Hematopoietic multipotent progenitor cell treated with erythropoietin and hydrocortisone succinate and interleukin-3 and kit ligand, for 15 days (in vitro differentiated cells): ENCODE results near the gene AIFM3.

Experiments used
- DNase-seq: peaks from one replicate; pipeline ENCODE4 v3.0.0-alpha.2; 2015; ENCODE audit warnings: low spot score

The AIFM3 gene

DNA sequence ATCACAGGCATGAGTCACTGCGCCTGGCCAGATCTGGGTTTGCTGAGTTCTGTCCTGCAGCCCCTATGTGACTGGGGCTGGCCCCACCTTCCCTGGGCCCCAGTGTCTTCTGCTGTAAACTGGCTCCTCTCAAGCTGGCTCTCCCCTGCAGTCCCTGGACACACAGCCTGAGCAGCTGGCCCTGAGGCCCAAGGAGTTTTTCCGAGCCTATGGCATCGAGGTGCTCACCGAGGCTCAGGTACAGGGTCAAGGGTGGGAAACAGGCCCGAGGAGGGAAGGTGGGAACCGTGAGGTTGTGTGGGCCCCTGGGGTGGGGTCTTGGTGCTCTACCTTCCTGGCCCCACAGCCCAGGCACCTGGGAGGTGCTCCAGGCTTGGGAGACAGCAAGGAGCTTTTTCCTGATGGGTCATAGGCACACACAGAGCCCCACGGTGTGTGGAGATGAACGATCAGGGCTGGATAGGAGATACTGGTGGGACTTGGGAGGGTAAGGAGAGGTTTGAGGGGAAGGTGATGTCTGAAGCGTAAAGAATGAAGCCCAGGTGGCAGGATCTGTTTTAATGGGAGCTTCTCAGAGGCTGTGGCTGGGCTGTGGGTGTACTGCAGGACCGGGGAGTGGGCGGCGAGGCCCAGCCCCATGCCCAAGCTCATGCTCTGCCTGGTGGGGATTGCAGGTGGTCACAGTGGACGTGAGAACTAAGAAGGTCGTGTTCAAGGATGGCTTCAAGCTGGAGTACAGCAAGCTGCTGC is 8.7 kb downstream of the AIFM3 start:
- no peak for DNase-seq

DNA sequence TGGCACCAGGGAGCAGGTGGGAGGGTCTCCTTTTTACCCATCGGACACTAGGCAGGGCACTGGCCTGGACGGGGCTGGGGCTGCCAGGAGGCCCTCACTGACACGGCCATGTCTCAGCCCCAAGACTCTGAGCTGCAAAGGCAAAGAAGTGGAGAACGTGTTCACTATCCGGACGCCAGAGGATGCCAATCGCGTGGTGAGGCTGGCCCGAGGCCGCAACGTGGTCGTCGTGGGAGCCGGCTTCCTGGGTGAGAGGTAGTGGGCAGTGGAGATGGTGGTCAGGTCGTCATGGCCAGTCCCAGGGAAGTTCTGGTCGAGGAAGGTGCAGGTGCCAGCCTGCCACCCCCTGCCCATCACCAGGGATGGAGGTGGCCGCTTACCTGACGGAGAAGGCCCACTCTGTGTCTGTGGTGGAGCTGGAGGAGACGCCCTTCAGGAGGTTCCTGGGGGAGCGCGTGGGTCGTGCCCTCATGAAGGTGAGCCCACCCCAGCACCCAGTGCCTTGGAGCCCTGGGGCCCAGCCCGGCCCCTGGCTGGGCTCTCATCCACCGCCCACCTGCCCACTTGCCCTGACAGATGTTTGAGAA is 9.3 kb downstream of the AIFM3 start:
- DNase-seq: no peak

GRCh38 chr22:20977019-20977418 is 10.0 kb downstream of the AIFM3 start:
- no peak for DNase-seq

GRCh38 chr22:20977516-20978170 is 10.6 kb downstream of the AIFM3 start:
- no peak for DNase-seq

DNA sequence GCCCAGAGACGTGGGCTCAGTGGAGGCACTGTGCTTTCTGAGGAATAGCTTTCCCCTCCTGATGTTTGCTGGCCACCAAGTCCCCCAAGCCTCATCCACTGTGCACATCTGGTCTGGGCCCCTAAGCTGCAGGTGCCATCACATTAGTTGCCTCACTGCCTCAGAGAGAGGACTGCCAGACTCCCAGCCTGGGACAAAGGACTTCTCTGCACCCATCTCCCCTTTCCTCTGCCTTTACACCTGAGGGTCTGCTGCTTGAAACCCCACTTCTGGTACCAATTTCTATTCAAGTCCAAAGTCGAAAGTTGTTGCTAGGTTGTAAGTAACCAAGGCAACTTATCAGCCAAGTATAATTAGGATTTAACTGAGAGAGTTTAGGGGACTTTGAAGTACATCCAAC is 11.4 kb downstream of the AIFM3 start:
- no peak for DNase-seq

- peak; percentile 69 for DNase-seq
Measured at GRCh38 chr22:20979243-20979809, 12.3 kb downstream of the AIFM3 start.

DNA sequence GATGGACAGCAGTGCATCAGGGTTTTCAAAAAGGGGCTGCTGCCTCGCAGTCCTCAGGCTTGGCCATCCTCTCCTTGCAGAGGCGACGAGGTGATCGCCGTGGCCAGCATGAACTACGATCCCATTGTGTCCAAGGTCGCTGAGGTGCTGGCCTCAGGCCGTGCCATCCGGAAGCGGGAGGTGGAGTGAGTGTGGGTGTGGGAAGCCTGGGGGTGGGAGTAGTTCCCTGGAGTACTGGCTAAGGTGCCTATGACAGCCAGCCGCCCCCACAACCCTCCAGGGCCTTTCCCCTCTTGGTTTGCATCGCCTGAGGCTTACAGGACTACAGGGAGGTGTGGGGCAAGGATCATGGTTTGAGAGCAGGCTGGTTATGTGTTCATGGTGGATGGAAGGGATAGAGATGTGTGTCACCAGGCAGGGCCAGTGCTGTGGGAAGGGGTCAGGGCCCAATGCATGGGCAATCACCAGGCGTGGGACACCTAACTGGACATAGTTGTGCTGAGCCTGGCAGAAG is 12.9 kb downstream of the AIFM3 start:
- DNase-seq: no peak

DNA sequence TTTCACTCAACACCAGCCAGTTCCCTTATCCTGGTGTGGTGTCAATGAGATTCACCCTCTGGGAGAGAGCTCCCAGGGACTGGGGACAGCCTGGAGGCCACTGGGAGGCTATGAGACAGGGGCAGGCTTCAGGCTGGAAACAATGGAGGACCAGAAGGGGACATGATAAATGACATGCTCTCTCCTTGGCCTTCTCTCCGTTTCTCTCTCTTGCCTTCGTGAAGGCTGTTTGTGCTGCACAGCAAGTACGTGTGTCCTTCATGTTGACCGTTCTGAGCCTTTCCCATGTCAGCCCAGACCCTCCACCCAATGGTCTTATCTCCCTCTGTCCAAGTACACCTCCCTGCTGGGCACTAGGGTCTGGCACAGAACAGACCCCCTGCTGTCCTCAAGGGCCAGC is 13.5 kb downstream of the AIFM3 start:
- no peak for DNase-seq

DNA sequence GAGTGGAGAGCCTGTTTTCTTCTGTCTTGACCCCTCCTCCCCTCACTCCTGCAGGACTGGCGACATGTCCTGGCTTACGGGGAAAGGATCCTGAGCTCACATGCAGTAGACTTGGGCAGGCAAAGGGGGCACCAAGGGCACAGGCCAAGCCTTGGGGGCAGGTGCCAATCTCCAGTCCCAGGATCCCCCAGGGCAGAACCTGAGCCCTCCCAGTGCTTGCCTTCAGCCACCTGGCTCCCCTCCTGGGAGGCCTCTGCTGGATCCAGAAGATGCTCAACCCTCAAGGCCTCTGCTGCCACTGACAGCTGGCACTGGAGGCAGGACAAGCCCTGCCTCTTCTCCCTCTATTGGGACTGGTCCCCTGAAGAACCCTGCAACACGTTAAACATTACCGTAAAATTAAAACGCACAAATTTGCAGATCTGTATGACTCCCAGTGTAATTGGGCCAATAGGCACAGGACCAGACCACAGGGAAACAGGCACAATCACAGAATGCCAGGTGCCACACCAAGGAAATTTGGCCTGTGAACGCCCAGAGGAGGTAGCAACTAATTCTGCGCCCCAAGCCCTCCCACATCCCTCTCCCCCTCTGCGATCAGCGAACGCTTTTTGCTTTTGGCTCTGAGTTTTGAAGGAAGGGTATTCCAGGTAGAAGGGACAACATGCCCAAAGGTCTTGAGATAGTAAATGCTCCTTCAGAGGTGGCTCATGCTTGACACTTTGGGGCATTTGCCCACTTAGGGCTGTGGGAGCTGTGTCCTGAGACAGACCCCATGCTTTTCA is 14.1 kb downstream of the AIFM3 start:
- DNase-seq: no peak

- DNase-seq: peak; percentile 76
Measured at GRCh38 chr22:20981787-20982562, 14.9 kb downstream of the AIFM3 start, which contains the start of gene LZTR1. Gene LZTR1 (plus strand): TSS chr22:20982297. CDS start chr22:20982372, 75 bp downstream.

DNA sequence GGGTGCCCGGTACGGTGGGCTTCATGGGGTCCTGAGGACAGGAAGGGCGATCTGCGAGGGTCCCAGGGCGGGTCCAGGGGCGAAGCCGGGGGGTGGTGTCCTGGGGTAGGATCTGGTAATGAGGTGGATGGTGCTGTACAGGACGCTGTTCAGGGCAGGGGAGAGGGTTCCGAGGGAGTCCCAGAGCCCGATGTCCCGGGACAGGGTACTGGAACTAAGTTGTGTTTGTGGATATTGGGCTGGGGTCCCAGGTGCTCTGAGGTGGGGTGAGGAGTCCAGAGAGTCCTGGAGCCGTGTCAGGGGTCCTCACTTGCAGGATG is 15.5 kb downstream of the AIFM3 start:
- no peak for DNase-seq

DNA sequence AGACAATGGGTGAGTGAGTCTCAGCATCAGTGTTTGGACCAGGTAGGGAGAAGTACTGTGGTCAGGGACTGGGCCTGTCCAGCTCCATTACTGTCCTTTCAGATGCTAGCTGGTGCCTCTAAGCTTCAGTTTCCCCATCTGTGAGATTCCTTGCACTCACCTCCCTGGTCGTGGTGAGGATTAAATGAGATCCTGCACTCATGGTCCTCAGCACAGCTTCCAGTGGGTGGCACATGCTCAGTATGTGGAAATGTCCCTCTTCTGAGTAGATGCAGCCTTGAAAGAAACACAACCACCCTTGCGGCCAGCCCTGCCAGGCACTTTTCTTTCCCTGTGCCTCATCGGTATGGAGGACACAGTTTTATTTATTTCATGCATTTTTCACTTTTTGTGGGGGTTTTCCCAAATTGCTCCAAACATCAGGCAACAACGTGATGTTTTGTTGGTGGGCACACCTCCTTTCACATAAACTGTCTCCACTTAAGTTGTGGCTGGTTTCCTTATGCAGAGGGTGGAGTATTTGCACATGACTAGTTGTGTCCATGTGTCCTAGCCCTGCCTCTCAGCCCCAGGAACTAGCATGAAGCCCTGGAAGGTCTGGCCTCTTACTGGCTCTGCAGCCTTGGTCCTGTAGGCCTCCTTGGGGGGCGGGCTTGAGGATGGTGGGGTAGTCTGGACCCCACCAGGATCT is 16.2 kb downstream of the AIFM3 start:
- DNase-seq: no peak

- DNase-seq: no peak
Measured at GRCh38 chr22:20985720-20986119, 18.7 kb downstream of the AIFM3 start.

GRCh38 chr22:20986365-20986764 is 19.3 kb downstream of the AIFM3 start:
- no peak for DNase-seq

DNA sequence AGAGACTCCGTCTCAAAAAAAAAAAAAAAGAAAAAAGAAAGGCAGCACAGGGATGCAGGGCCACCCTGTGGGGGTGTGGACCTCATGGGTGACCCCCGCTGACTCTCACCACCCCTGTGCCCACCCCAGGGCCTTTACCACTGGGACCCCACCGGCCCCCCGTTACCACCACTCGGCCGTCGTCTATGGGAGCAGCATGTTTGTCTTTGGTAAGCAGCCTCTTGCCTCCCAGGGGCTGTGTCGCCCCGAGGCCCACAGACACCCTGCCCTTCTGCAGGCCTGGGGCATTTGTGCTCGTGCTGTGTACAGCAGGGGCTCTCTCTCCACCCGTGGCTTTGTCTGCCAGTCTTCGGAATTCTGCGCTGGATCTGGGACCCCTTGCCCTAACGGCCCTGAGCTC is 20.3 kb downstream of the AIFM3 start:
- no peak for DNase-seq

DNA sequence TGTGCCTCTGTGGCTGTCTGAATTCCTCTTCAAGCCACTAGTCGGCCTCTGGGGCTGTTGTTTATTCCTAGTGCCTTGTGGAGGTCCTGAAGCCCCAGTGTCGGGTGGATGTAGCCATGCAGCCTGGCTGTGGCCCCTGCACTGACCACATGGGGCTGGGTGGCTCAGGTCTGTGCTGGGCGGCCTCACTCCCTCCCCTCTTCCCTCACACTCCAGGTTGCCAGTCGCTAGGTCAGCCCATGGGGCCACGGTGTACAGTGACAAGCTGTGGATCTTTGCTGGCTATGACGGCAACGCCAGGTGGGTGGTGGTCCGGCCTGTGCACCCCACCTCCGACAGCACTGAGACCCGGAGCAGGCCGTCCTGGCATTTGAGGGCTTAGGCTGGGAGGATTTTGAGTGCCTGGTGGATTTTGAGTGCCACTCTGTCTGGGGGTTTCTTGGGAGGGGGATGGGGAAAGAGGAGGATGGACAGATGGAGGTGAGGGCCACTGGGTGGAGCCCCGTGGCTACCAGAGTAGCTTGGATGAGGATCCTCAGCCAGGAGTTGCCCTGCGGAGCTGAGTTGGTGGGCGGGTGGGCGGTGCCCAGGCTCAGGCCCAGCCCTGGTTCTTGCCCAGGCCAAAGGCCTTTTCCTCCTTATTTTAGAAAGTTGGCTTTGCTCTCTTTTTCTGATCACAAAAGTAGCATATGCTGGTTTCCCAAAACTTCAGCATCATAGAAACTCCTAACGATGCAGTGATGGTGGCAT is 21.7 kb downstream of the AIFM3 start:
- no peak for DNase-seq

GRCh38 chr22:20989323-20990138 is 22.5 kb downstream of the AIFM3 start:
- no peak for DNase-seq

- DNase-seq: no peak
Measured at GRCh38 chr22:20990184-20991180, 23.4 kb downstream of the AIFM3 start.
